Cardiac septum (tissue), 1 donor: Measurements from ENCODE around the gene TTLL8. TPM values are rescaled to one million over a fixed set of nuclear protein-coding genes. Genes with fewer than 3 reads are reported as not detected.

Source experiments
- DNase-seq: peaks from one replicate; pipeline ENCODE4 v3.0.0-alpha.2; 2020; ENCODE audit warnings: low spot score
- intact Hi-C: fragments of 100-400 bp; cut with DNase I; formaldehyde crosslinking; loops from one replicate; pipeline ENCODE4 v1.14.0; 2022
- total RNA-seq: library from RNA; stranded (reverse); fragmentation: NEBNext Ultra II Directional; extraction: Animal tissue kit (Norgen Biotek cat#: 25700); gene quantifications from one replicate; pipeline ENCODE4 v1.2.1, GENCODE V29; 2021
- donor health status: DM: no; HTN: no; CAD: no.

The TTLL8 gene
- total RNA-seq, 1 donor from 2014 or later, result not detected

- DNase-seq, result peak; percentile 59
- intact Hi-C loops, result no loop called here
These were observed 82.3 kb downstream of the TTLL8 start for GRCh38 chr22:49975543-49976389.

- no peak for DNase-seq
- intact Hi-C loops, result no loop called here
These were observed 84.8 kb downstream of the TTLL8 start for GRCh38 chr22:49973018-49973961.

DNA sequence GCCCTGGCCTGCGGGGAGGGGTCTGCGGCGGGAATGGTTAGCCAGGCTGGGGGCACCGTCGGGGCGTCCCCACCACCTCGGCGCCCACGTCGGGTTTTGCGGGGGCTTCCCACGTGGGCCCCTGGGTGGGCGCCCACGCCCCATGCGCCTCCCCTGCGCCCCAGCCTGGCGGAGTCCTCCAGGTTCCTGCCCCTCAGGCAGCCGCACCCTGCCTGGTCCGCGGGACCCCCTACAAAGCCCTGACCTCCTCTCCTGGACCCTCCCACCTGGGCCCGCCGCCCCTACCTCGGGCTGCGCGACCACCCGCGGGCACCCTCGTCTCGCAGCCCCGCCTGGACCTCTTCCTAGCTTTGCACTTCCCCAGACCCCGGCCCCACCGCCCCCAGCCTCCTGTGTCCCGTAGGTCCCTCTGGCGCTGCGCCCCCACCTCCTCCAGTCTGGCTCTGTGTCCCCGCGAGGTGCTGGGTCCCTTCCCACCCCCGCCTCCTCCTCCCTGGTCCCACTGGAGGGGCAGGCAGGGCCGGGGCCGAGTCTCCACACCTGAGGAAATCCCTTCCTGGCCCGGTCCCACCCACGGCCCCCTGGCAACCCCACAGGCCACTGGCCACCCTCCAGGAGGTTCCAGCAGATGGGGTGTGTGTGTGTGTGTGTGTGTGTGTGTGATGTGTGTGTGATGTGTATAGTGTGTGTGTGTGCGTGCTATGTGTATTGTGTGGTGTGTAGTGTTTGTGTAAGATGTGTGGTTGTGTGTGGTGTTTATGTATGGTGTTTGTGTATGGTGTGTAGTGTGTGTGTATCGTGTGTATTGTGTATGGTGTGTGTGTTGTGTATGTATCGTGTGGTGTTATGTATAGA lies 85.7 kb downstream of the TTLL8 start:
- DNase-seq, result peak; percentile 73
- intact Hi-C loops, result no loop called here

- DNase-seq, result peak; percentile 92
- intact Hi-C loops, result loop anchor here (2.0 kb wide), 1 partner anchor 35 kb away; no protein-coding TSS in a partner anchor
These were observed 86.6 kb downstream of the TTLL8 start for GRCh38 chr22:49971232-49972162.

DNA sequence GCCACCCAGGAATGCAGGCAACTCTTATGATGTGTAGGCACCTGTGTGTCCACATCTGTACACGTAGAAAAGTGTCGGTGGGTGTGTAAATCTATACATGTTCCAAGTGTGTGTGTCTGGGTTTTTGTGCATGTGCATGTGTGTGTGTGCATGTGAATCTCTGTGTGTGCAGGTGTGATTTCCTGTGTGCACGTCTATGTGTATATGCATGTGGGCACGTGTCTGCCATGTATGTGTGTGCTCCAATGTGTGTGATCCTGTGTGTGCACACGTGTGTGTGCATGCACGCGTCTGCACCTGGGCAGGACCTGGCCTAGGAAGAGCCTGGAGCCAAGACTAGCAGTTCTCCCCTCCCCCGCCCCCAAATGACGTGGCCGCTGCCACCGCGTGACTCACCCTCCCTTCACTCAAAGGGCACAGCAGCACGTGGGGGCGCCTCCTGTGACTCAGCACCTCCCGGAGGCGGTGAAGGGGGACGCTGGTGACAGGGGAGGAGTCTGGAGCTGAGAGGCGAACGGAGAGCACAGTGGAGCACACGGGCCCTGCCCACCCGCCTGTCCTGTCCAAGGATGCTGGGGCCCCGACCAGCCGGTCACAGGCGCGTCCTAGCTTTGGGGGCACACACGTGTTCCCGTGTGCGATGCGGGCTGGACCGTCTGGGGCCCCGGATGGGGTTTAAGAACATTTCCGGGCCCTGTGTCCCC lies 87.4 kb downstream of the TTLL8 start:
- intact Hi-C loops, result loop anchor here (2.0 kb wide), 1 partner anchor 34 kb away; no protein-coding TSS in a partner anchor
- peak; percentile 97 for DNase-seq

DNA sequence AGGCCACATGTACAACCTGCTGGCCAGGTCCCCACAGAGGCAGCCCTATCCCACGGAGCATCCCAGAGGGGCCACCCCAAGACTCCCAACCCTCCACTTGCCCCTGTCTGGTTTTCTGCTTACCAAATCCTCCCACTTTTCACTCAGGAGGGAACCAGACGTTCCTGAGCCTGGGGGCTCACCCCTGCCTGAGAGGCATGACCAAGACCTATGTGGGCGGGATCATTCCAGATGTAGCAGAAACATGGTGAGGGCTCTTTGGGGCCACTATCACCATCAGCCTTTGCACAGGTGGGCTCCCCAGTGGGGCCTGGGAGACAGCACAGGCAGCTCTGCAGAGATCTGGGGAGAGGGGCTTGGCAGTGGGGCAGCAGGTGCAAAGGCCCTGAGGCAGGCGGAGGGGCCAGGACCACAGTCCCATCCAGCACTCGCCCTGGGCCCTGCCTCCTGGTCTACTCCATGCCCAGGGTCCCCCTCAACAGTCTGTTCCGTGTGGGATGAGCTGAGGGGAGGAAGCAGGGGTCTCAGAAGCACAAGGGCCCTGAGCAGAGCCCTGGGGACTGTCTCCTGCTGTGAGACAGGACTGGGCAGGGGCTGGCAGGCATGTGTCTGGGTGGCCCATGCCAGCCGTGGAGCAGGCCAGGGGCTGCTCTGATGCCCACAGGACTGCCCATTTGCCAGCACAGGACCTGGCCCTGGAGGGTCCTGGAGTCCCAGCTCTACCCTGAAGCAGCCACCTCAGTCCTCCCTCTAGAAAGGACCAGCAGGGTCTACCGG lies 88.2 kb downstream of the TTLL8 start:
- intact Hi-C loops, result loop anchor here (2.0 to 10.0 kb wide), 2 partner anchors 33 to 235 kb away; partner anchors contain the start of gene SELENOO
- peak; percentile 70 for DNase-seq

DNA sequence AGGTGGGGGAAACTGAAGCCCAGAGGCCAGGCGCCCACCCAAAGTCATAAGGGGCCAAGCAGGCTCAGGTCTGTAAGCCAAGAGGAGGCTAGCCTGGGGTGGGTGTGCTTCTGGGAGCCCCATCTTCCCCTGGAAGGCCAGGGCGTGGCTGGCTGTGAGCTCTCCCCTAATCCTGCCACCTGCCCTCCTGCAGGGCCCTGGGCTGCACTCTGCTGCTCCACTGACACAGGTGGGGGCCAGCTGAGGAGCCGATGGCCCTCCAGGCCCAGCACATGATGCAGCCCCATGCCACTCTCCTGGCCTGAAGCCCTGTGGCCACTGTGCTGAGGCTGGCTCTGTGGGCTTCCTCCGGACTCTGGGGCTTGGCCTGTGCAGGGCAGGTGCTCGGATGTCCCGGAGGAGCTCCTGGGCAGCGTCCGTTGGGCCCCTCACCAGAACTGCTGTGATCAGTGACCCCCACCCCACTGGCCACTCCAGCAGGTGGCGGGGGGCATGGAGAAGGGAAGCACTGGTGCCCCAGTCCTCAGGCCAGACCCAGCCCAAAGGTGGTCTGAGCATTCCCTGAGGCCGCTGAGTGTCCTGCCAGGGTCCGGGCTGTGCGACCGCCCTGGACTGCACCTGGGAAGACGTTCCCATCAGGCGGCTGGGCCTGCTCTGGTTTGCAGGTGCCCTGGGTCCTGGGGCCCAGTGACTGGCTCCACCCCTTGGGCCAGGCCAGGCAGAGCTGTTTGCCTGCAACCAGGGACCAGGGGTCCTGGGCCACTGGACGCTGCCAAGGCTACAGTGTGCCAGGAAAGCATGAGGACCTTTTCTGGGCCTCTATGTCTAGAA lies 89.1 kb downstream of the TTLL8 start:
- peak; percentile 67 for DNase-seq
- intact Hi-C loops, result loop anchor here (10.0 kb wide), 1 partner anchor 236 kb away; the partner anchor contains the start of gene SELENOO

Other genes with a start within 250 kb of the TTLL8 start
- gene BRD1, start 230.4 kb downstream of the TTLL8 start, total RNA-seq, result 18.0 TPM
- 6.2 TPM for gene ZBED4, start 204.5 kb downstream of the TTLL8 start, total RNA-seq
- 14.3 TPM for gene ALG12, start 139.9 kb downstream of the TTLL8 start, total RNA-seq
- 32.9 TPM for gene CRELD2, start 139.7 kb downstream of the TTLL8 start, total RNA-seq
- 31.3 TPM for gene PIM3, start 97.5 kb downstream of the TTLL8 start, total RNA-seq
- not detected for gene IL17REL, start 45.5 kb downstream of the TTLL8 start, total RNA-seq
- gene MLC1, start 27.1 kb upstream of the TTLL8 start, total RNA-seq, result 0.13 TPM
- 0.46 TPM for gene MOV10L1, start 31.7 kb upstream of the TTLL8 start, total RNA-seq
- 0.30 TPM for gene PANX2, start 112.4 kb upstream of the TTLL8 start, total RNA-seq
- gene TRABD, start 127.6 kb upstream of the TTLL8 start, total RNA-seq, result 20.1 TPM
- 12.7 TPM for gene SELENOO, start 142.7 kb upstream of the TTLL8 start, total RNA-seq
- 22.8 TPM for gene TUBGCP6, start 186.7 kb upstream of the TTLL8 start, total RNA-seq
- gene HDAC10, start 193.0 kb upstream of the TTLL8 start, total RNA-seq, result 13.1 TPM
- gene MAPK12, start 203.4 kb upstream of the TTLL8 start, total RNA-seq, result 32.5 TPM
- 11.7 TPM for gene MAPK11, start 212.1 kb upstream of the TTLL8 start, total RNA-seq
- 85.7 TPM for gene PLXNB2, start 249.3 kb upstream of the TTLL8 start, total RNA-seq